ENCODE data around the gene NFAT5.

DNA sequence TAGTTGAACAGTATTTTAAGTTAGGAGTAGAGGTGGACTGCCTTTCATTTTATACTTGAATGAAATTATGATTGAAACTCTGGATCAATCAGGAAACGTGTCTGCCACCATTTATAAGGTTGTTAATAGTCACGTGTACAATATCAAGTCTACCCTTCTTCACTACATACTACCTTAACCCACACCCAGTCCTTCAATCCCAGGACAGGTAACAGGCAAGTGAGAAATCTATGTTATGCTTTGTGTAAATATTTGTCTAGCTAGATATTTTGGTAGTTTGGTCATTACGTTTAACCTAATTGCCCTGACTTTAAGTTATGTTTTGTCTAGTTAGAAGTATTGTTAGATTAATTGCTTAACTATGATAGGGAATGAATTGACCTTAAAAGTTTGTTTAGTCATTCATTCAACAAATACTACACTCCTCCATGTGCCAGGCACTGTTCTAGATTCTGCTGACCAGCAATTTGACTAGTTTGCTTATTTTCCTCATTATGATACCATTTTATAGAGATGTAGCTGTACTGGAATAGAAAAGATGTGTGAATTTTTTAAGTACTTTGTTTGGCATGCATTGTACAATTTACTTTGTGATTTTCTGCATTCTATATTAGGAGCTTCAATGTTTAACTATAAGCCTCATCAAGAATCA, 88.6 kb downstream of the NFAT5 start:
- TF ChIP-seq TCF12 (IDR thresholded peaks at IDR 0.05; ENCODE audit: low read depth) (no peak), EP300 (IDR thresholded peaks at IDR 0.05; ENCODE audit: borderline replicate concordance) (no peak), REST (IDR thresholded peaks at IDR 0.05; ENCODE audit: low read depth) (no peak), CREB1 (IDR thresholded peaks at IDR 0.05; ENCODE audit: low read depth) (no peak), RAD21 (IDR thresholded peaks at IDR 0.05; ENCODE audit: low read depth) (no peak), TAF1 (IDR thresholded peaks at IDR 0.05; ENCODE audit: low read depth) (no peak), EGR1 (IDR thresholded peaks at IDR 0.05) (no peak), CEBPB (IDR thresholded peaks at IDR 0.05) (no peak), ZBTB7A (IDR thresholded peaks at IDR 0.05; ENCODE audit: low read depth) (no peak), NFIC (IDR thresholded peaks at IDR 0.05) (no peak), TEAD4 (IDR thresholded peaks at IDR 0.05) (no peak)
- TF ChIP-seq, protein P1, sequence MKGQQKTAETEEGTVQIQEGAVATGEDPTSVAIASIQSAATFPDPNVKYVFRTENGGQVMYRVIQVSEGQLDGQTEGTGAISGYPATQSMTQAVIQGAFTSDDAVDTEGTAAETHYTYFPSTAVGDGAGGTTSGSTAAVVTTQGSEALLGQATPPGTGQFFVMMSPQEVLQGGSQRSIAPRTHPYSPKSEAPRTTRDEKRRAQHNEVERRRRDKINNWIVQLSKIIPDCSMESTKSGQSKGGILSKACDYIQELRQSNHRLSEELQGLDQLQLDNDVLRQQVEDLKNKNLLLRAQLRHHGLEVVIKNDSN (IDR thresholded peaks at IDR 0.05), result no peak
- TF ChIP-seq, protein P2, sequence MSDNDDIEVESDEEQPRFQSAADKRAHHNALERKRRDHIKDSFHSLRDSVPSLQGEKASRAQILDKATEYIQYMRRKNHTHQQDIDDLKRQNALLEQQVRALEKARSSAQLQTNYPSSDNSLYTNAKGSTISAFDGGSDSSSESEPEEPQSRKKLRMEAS (IDR thresholded peaks at IDR 0.05), result no peak

Data from Ishikawa (cell line).